Choroid plexus epithelial cell (primary cell): ENCODE data around the gene OR2H1.

Experiments
- DNase-seq: peaks from one replicate; pipeline ENCODE4 v3.0.0-alpha.2; 2010; ENCODE audit warnings: low read depth
- H3K4me3 ChIP-seq: 2 replicates; pipeline ENCODE4 v1.5.1; 2011; ENCODE audit warnings: low read depth, mild to moderate bottlenecking, control low read depth, low read length, moderate library complexity
- CTCF ChIP-seq: conservative IDR thresholded peaks from 2 replicates; pipeline ENCODE4 v1.5.1; 2011; ENCODE audit warnings: low read depth, mild to moderate bottlenecking, control low read depth, inconsistent platforms, low read length, moderate library complexity

Gene OR2H1

GRCh38 chr6:29483186-29483585 lies 26.2 kb downstream of the OR2H1 start:
- no peak overlapping the region for H3K4me3 ChIP-seq
- no peak for TF ChIP-seq CTCF
- DNase-seq: no peak

GRCh38 chr6:29483735-29484134 lies 26.8 kb downstream of the OR2H1 start:
- DNase-seq: no peak
- no peak overlapping the region for H3K4me3 ChIP-seq
- no peak for TF ChIP-seq CTCF

GRCh38 chr6:29486577-29486976 lies 29.6 kb downstream of the OR2H1 start:
- no peak for TF ChIP-seq CTCF
- no peak for DNase-seq
- no peak overlapping the region for H3K4me3 ChIP-seq

DNA sequence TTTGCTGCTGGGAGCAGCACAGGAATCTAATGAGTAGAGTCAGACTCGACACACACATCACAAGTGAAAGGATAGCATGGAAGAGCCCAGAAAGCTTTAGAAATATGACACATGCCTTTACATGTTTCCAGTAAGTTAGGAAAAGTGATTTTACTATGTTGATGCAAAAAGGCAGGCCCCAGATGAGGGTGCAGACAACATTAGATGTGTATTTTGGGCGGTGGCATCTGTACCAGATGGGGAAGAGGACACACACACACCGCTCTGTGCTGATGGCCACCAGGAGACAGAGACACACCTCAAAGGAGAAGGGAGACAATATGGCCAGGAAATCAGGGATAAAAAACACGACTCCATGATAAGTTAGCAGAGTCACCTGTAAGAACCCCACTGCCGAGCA lies 30.2 kb downstream of the OR2H1 start:
- DNase-seq: no peak
- TF ChIP-seq CTCF: no peak
- no peak overlapping the region for H3K4me3 ChIP-seq

GRCh38 chr6:29487660-29488059 lies 30.7 kb downstream of the OR2H1 start, which contains the start of gene MAS1L:
TSS of gene MAS1L (minus strand) at chr6:29487956. CDS start at chr6:29487902, 54 bp downstream.
- no peak within 1 kb of the TSS for H3K4me3 ChIP-seq
- no peak for DNase-seq
- no peak for TF ChIP-seq CTCF

GRCh38 chr6:29488874-29489273 lies 31.9 kb downstream of the OR2H1 start:
- DNase-seq: no peak
- no peak overlapping the region for H3K4me3 ChIP-seq
- no peak for TF ChIP-seq CTCF

- TF ChIP-seq CTCF: no peak
- DNase-seq: no peak
- H3K4me3 ChIP-seq: no peak overlapping the region
Observed at GRCh38 chr6:29489286-29489685, 32.3 kb downstream of the OR2H1 start.
